Measurements from ENCODE around the gene FNDC11. TPM values are rescaled to one million over a fixed set of nuclear protein-coding genes. Genes with fewer than 3 reads are reported as not detected.

FNDC11 gene
- total and polyA plus RNA-seq, 2 of the 13 experiments (the other 11 are each of a cell fraction or from before 2014, with no cell fraction given), result 0.07 TPM; not detected in 1

DNA sequence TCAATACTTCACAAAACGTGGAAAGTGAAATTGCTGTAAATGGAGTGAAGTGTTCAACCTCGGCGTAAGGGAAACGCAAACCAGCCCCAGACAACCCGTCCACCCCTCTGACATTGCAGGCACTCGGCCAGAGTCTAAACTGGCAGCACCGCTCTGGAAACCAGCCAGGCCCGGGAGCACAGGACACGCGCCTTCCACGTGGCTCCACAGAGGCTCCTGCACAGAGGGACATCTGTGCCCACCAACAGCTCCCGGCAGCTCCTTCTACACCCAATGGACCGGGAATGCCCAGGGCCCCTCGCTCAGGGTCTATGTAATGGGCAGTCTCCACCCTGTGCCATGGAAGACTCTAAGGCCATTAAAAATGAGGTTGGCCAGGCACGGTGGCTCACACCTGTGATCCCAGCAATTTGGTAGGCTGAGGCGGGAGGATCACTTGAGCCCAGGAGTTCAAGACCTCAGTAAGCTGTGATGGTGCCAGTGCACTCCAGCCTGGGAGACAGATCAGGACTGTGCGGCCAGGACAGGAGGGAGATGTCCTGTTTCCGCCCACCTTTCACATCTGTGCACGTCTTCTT, 23.4 kb downstream of the FNDC11 start (continued):
- TF ChIP-seq ZBTB3 (CRISPR knock-in tag; IDR thresholded peaks at IDR 0.05; ENCODE audit: borderline replicate concordance, low read depth), result no peak
- TF ChIP-seq, protein P1, sequence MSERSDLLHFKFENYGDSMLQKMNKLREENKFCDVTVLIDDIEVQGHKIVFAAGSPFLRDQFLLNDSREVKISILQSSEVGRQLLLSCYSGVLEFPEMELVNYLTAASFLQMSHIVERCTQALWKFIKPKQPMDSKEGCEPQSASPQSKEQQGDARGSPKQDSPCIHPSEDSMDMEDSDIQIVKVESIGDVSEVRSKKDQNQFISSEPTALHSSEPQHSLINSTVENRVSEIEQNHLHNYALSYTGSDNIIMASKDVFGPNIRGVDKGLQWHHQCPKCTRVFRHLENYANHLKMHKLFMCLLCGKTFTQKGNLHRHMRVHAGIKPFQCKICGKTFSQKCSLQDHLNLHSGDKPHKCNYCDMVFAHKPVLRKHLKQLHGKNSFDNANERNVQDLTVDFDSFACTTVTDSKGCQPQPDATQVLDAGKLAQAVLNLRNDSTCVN (CRISPR knock-in tag; IDR thresholded peaks at IDR 0.05; ENCODE audit: borderline replicate concordance), result peak; percentile 43; the same call in 1 of the 2 replicates
- no peak for TF ChIP-seq ZNF282 (IDR thresholded peaks at IDR 0.05; ENCODE audit: partially characterized antibody)
- TF ChIP-seq ZNF766 (CRISPR knock-in tag; IDR thresholded peaks at IDR 0.05; ENCODE audit: borderline replicate concordance), result no peak
- no peak for TF ChIP-seq ATAD3A (CRISPR knock-in tag; IDR thresholded peaks at IDR 0.05)
- TF ChIP-seq, protein P2, sequence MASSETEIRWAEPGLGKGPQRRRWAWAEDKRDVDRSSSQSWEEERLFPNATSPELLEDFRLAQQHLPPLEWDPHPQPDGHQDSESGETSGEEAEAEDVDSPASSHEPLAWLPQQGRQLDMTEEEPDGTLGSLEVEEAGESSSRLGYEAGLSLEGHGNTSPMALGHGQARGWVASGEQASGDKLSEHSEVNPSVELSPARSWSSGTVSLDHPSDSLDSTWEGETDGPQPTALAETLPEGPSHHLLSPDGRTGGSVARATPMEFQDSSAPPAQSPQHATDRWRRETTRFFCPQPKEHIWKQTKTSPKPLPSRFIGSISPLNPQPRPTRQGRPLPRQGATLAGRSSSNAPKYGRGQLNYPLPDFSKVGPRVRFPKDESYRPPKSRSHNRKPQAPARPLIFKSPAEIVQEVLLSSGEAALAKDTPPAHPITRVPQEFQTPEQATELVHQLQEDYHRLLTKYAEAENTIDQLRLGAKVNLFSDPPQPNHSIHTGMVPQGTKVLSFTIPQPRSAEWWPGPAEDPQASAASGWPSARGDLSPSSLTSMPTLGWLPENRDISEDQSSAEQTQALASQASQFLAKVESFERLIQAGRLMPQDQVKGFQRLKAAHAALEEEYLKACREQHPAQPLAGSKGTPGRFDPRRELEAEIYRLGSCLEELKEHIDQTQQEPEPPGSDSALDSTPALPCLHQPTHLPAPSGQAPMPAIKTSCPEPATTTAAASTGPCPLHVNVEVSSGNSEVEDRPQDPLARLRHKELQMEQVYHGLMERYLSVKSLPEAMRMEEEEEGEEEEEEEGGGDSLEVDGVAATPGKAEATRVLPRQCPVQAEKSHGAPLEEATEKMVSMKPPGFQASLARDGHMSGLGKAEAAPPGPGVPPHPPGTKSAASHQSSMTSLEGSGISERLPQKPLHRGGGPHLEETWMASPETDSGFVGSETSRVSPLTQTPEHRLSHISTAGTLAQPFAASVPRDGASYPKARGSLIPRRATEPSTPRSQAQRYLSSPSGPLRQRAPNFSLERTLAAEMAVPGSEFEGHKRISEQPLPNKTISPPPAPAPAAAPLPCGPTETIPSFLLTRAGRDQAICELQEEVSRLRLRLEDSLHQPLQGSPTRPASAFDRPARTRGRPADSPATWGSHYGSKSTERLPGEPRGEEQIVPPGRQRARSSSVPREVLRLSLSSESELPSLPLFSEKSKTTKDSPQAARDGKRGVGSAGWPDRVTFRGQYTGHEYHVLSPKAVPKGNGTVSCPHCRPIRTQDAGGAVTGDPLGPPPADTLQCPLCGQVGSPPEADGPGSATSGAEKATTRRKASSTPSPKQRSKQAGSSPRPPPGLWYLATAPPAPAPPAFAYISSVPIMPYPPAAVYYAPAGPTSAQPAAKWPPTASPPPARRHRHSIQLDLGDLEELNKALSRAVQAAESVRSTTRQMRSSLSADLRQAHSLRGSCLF (CRISPR knock-in tag; IDR thresholded peaks at IDR 0.05; ENCODE audit: borderline replicate concordance), result no peak
- no peak for TF ChIP-seq FOXK2 (IDR thresholded peaks at IDR 0.05)
- peak; percentile 53; the same call in 1 of the 2 replicates for TF ChIP-seq HDAC1 (CRISPR knock-in tag; IDR thresholded peaks at IDR 0.05)
- 0 out of 2 replicates have a peak, but pooled peaks have one; percentile 63 for TF ChIP-seq ISX (CRISPR knock-in tag; conservative IDR thresholded peaks at IDR 0.05)
- TF ChIP-seq, protein P3, sequence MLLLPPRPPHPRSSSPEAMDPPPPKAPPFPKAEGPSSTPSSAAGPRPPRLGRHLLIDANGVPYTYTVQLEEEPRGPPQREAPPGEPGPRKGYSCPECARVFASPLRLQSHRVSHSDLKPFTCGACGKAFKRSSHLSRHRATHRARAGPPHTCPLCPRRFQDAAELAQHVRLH (CRISPR knock-in tag; IDR thresholded peaks at IDR 0.05; ENCODE audit: borderline replicate concordance, low read depth), result peak; percentile 41; the same call in 1 of the 2 replicates
- TF ChIP-seq, protein P4, sequence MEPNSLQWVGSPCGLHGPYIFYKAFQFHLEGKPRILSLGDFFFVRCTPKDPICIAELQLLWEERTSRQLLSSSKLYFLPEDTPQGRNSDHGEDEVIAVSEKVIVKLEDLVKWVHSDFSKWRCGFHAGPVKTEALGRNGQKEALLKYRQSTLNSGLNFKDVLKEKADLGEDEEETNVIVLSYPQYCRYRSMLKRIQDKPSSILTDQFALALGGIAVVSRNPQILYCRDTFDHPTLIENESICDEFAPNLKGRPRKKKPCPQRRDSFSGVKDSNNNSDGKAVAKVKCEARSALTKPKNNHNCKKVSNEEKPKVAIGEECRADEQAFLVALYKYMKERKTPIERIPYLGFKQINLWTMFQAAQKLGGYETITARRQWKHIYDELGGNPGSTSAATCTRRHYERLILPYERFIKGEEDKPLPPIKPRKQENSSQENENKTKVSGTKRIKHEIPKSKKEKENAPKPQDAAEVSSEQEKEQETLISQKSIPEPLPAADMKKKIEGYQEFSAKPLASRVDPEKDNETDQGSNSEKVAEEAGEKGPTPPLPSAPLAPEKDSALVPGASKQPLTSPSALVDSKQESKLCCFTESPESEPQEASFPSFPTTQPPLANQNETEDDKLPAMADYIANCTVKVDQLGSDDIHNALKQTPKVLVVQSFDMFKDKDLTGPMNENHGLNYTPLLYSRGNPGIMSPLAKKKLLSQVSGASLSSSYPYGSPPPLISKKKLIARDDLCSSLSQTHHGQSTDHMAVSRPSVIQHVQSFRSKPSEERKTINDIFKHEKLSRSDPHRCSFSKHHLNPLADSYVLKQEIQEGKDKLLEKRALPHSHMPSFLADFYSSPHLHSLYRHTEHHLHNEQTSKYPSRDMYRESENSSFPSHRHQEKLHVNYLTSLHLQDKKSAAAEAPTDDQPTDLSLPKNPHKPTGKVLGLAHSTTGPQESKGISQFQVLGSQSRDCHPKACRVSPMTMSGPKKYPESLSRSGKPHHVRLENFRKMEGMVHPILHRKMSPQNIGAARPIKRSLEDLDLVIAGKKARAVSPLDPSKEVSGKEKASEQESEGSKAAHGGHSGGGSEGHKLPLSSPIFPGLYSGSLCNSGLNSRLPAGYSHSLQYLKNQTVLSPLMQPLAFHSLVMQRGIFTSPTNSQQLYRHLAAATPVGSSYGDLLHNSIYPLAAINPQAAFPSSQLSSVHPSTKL (CRISPR knock-in tag; IDR thresholded peaks at IDR 0.05), result peak; percentile 67
- TF ChIP-seq, protein P5, sequence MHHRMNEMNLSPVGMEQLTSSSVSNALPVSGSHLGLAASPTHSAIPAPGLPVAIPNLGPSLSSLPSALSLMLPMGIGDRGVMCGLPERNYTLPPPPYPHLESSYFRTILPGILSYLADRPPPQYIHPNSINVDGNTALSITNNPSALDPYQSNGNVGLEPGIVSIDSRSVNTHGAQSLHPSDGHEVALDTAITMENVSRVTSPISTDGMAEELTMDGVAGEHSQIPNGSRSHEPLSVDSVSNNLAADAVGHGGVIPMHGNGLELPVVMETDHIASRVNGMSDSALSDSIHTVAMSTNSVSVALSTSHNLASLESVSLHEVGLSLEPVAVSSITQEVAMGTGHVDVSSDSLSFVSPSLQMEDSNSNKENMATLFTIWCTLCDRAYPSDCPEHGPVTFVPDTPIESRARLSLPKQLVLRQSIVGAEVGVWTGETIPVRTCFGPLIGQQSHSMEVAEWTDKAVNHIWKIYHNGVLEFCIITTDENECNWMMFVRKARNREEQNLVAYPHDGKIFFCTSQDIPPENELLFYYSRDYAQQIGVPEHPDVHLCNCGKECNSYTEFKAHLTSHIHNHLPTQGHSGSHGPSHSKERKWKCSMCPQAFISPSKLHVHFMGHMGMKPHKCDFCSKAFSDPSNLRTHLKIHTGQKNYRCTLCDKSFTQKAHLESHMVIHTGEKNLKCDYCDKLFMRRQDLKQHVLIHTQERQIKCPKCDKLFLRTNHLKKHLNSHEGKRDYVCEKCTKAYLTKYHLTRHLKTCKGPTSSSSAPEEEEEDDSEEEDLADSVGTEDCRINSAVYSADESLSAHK (CRISPR knock-in tag; IDR thresholded peaks at IDR 0.05; ENCODE audit: borderline replicate concordance), result no peak
- peak; percentile 60; the same call in 1 of the 2 replicates for TF ChIP-seq RXRB (CRISPR knock-in tag; IDR thresholded peaks at IDR 0.05; ENCODE audit: borderline replicate concordance)
- peak; percentile 58 for TF ChIP-seq RARA (CRISPR knock-in tag; IDR thresholded peaks at IDR 0.05)
- no peak for TF ChIP-seq ZNF484 (CRISPR knock-in tag; IDR thresholded peaks at IDR 0.05; ENCODE audit: borderline replicate concordance, low read depth)
- peak; percentile 31; the same call in 1 of the 2 replicates for TF ChIP-seq KLF15 (CRISPR knock-in tag; IDR thresholded peaks at IDR 0.05; ENCODE audit: borderline replicate concordance)

Measured in HepG2 (cell line).